HEK293 (cell line): ENCODE measurements around the gene ANTXR1.

ENCODE experiments used
- HOXC10 ChIP-seq: sonication (generic); formaldehyde crosslinking; IDR thresholded peaks from 2 replicates; pipeline ENCODE4 v1.8.1; 2023; ENCODE audit warnings: mild to moderate bottlenecking, missing genetic modification reagents
- ZEB2 ChIP-seq: fragments of 450-650 bp; formaldehyde crosslinking; IDR thresholded peaks from 2 replicates; pipeline ENCODE4 v1.5.1; 2016; ENCODE audit warnings: missing biosample characterization, missing genetic modification characterization
- ZNF394 ChIP-seq: fragments of 450-650 bp; formaldehyde crosslinking; IDR thresholded peaks from 2 replicates; pipeline ENCODE4 v1.5.1; 2016; ENCODE audit warnings: missing biosample characterization, missing genetic modification characterization, mild to moderate bottlenecking, moderate library complexity, borderline replicate concordance
- ZXDB ChIP-seq: fragments of 450-650 bp; formaldehyde crosslinking; IDR thresholded peaks from 2 replicates; pipeline ENCODE4 v1.5.1; 2016; ENCODE audit warnings: missing biosample characterization, missing genetic modification characterization
- TF ChIP-seq, protein P1 (sequence below): fragments of 450-650 bp; formaldehyde crosslinking; IDR thresholded peaks from 2 replicates; pipeline ENCODE4 v1.5.1; 2016; ENCODE audit warnings: missing biosample characterization, missing genetic modification characterization
- TF ChIP-seq, protein P2 (sequence below): fragments of 450-650 bp; formaldehyde crosslinking; IDR thresholded peaks from 2 replicates; pipeline ENCODE4 v1.5.1; 2016; ENCODE audit warnings: missing biosample characterization, missing genetic modification characterization

DNA sequence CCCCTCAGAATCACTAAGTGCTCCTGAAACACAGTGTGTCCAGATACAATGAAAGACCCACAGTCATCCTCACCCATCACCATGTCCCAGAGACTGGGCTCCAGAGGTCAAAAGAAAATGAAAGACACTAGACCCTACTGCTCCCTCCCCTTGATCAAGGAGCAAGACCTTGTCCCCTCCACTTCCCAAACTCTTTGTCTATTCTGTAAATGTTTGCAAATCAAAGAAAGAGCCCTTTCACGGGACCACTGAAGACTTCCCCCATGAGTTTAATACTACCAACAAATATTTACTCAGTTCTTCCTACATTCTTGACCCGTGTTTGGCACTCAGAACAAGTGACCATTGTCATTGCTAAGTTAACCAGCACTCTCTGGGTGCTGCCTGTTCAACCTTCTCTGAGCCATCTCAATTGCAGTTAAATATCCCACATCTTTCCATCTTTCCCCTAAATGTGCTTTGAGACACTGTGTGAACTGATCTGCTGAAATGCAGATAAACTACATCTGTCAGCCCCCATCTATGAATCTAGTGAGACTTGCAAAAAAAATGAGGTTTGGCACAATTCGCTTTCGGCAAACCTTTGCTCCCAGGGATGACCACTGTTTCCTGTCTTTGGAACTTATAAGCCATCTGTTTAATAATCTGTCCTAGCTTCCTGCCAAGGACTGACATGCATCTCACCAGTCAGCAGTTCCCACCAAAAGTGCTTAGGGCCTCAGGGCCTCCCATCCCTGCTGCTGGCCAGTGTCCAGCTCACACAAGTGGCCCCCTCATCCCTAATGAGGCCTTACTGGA, 203.8 kb downstream of the ANTXR1 start:
- TF ChIP-seq, protein P1, sequence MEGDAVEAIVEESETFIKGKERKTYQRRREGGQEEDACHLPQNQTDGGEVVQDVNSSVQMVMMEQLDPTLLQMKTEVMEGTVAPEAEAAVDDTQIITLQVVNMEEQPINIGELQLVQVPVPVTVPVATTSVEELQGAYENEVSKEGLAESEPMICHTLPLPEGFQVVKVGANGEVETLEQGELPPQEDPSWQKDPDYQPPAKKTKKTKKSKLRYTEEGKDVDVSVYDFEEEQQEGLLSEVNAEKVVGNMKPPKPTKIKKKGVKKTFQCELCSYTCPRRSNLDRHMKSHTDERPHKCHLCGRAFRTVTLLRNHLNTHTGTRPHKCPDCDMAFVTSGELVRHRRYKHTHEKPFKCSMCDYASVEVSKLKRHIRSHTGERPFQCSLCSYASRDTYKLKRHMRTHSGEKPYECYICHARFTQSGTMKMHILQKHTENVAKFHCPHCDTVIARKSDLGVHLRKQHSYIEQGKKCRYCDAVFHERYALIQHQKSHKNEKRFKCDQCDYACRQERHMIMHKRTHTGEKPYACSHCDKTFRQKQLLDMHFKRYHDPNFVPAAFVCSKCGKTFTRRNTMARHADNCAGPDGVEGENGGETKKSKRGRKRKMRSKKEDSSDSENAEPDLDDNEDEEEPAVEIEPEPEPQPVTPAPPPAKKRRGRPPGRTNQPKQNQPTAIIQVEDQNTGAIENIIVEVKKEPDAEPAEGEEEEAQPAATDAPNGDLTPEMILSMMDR (tag by site-specific recombination): no peak
- TF ChIP-seq, protein P2, sequence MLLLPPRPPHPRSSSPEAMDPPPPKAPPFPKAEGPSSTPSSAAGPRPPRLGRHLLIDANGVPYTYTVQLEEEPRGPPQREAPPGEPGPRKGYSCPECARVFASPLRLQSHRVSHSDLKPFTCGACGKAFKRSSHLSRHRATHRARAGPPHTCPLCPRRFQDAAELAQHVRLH: no peak
- TF ChIP-seq HOXC10 (CRISPR knock-in tag) (no peak), ZXDB (tag by site-specific recombination) (no peak), ZNF394 (tag by site-specific recombination) (no peak), ZEB2 (tag by site-specific recombination) (no peak)
